ENCODE data around the gene PCNX4.

DNA sequence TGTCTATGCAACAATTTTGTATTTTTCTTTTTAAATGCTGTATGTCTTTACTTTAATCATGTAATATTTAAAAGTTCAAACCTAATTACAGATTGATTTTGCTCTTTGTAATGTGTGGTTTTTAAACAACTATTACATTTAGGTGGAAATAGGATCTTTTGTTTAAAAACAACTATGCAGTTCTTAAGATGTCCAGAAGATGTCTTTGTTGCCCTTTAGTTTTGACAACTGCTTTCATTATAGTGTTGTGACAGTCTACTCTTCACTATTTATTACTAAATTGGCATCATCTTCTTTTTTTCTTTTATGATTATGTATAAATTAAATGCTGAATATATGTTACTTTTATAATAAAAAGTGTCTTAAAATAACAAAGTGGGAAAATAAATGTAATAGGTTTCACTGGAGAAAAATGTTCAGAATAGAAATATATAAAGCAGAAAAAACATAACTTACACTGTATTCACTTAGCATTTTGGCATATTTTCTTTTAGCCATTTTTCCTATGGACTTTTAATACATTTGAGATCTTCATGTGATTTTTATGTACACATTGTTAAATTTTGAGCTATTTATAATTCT lies 27.1 kb upstream of the PCNX4 start:
- TF ChIP-seq, protein P1, sequence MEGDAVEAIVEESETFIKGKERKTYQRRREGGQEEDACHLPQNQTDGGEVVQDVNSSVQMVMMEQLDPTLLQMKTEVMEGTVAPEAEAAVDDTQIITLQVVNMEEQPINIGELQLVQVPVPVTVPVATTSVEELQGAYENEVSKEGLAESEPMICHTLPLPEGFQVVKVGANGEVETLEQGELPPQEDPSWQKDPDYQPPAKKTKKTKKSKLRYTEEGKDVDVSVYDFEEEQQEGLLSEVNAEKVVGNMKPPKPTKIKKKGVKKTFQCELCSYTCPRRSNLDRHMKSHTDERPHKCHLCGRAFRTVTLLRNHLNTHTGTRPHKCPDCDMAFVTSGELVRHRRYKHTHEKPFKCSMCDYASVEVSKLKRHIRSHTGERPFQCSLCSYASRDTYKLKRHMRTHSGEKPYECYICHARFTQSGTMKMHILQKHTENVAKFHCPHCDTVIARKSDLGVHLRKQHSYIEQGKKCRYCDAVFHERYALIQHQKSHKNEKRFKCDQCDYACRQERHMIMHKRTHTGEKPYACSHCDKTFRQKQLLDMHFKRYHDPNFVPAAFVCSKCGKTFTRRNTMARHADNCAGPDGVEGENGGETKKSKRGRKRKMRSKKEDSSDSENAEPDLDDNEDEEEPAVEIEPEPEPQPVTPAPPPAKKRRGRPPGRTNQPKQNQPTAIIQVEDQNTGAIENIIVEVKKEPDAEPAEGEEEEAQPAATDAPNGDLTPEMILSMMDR (IDR thresholded peaks at IDR 0.05) = peak in 5 of 7 experiments; percentile 22 to 41 (median 32)
- no peak for TF ChIP-seq POLR2AphosphoS5 (IDR thresholded peaks at IDR 0.05)

All from stomach (tissue), 4 donors.